Fibroblast of peridontal ligament (primary cell): Measurements from ENCODE around the gene ADAP1.
"Not testable (repeated sequence)": the region's sequence is repeated elsewhere in the genome, so short reads cannot be mapped to it uniquely, and the experiment has no call there.

Source experiments
- DNase-seq: peaks from one replicate; pipeline ENCODE4 v3.0.0-alpha.2; 2010; ENCODE audit errors: extremely low read depth

The ADAP1 gene

GRCh38 chr7:909358-910329 is 44.8 kb downstream of the ADAP1 start:
- peak; percentile 18 for DNase-seq

GRCh38 chr7:908591-909357 is 45.7 kb downstream of the ADAP1 start:
- DNase-seq = not testable (repeated sequence)

GRCh38 chr7:908159-908581 is 46.3 kb downstream of the ADAP1 start:
- DNase-seq = no peak

GRCh38 chr7:907158-907980 is 47.1 kb downstream of the ADAP1 start:
- DNase-seq = no peak

GRCh38 chr7:906776-907157 is 47.7 kb downstream of the ADAP1 start:
- no peak for DNase-seq

GRCh38 chr7:904847-905246 is 49.6 kb downstream of the ADAP1 start:
- no peak for DNase-seq

- no peak for DNase-seq
These were observed 50.3 kb downstream of the ADAP1 start for GRCh38 chr7:903921-904755.

GRCh38 chr7:902996-903395 is 51.5 kb downstream of the ADAP1 start:
- DNase-seq = no peak

- peak; percentile 52 for DNase-seq
These were observed 52.9 kb downstream of the ADAP1 start for GRCh38 chr7:901388-902154.

GRCh38 chr7:901041-901387 is 53.5 kb downstream of the ADAP1 start:
- no peak for DNase-seq

- DNase-seq = no peak
These were observed 54.0 kb downstream of the ADAP1 start for GRCh38 chr7:900331-901040.

GRCh38 chr7:899806-900205 is 54.7 kb downstream of the ADAP1 start:
- DNase-seq = no peak

- DNase-seq = no peak
These were observed 55.4 kb downstream of the ADAP1 start for GRCh38 chr7:898855-899681.

GRCh38 chr7:898460-898854 is 56.0 kb downstream of the ADAP1 start:
- no peak for DNase-seq

GRCh38 chr7:897771-898376 is 56.6 kb downstream of the ADAP1 start:
- no peak for DNase-seq

GRCh38 chr7:897086-897485 is 57.4 kb downstream of the ADAP1 start:
- DNase-seq = no peak

- DNase-seq = no peak
These were observed 58.0 kb downstream of the ADAP1 start for GRCh38 chr7:896346-897075.
